Neural crest cell (in vitro differentiated cells): ENCODE data around the gene MICU1. TPM values are rescaled to one million over a fixed set of nuclear protein-coding genes. Genes with fewer than 3 reads are reported as not detected.

Experiments
- DNase-seq: peaks from one replicate; pipeline ENCODE4 v3.0.0; 2021; ENCODE audit warnings: low read depth, mixed read lengths, low spot score
- H3K27ac Mint-ChIP-seq: one replicate; pipeline ENCODE4 v1.8.0; 2021; ENCODE audit warnings: mild to moderate bottlenecking, mixed read lengths; ENCODE audit not compliant: unreplicated experiment
- H3K27me3 Mint-ChIP-seq: 2 replicates; pipeline ENCODE4 v1.8.0; 2021; ENCODE audit warnings: low read depth, mild to moderate bottlenecking, mixed read lengths
- H3K36me3 Mint-ChIP-seq: 2 replicates; pipeline ENCODE4 v1.8.0; 2021; ENCODE audit warnings: low read depth, mild to moderate bottlenecking, mixed read lengths
- H3K4me1 Mint-ChIP-seq: 2 replicates; pipeline ENCODE4 v1.8.0; 2021; ENCODE audit warnings: mixed read lengths
- H3K4me3 Mint-ChIP-seq: one replicate; pipeline ENCODE4 v1.8.0; 2021; ENCODE audit warnings: mild to moderate bottlenecking, mixed read lengths
- H3K9me3 Mint-ChIP-seq: 2 replicates; pipeline ENCODE4 v1.8.0; 2021; ENCODE audit warnings: mixed read lengths
- CTCF ChIP-seq: fragments of 200-600 bp; sonication (generic); conservative IDR thresholded peaks from 2 replicates; pipeline ENCODE4 v1.5.0; 2021; ENCODE audit warnings: antibody characterized with exemption, mild to moderate bottlenecking
- total RNA-seq: library from RNA; stranded (reverse); gene quantifications from 2 replicates; pipeline ENCODE4 v1.2.1, GENCODE V29; 2021

Gene MICU1
- total RNA-seq, 1 donor from 2014 or later: 34.1 TPM

- Mint-ChIP-seq H3K9me3 (no peaks in the 10 kb centered on the region), H3K4me1 (peaks cover 8% of the 10 kb centered on the region), H3K4me3 (no peak overlapping the region), H3K27me3 (no peaks in the 10 kb centered on the region), H3K36me3 (no peaks in the 10 kb centered on the region), H3K27ac (no peak overlapping the region)
- DNase-seq: no peak
- TF ChIP-seq CTCF: no peak
Measured at GRCh38 chr10:72490951-72491350, 134.9 kb downstream of the MICU1 start.

GRCh38 chr10:72487521-72487920 is 138.4 kb downstream of the MICU1 start:
- H3K36me3 Mint-ChIP-seq: no peaks in the 10 kb centered on the region
- DNase-seq: no peak
- no peak overlapping the region for H3K4me3 Mint-ChIP-seq
- H3K4me1 Mint-ChIP-seq: peaks cover 8% of the 10 kb centered on the region
- no peak for TF ChIP-seq CTCF
- no peaks in the 10 kb centered on the region for H3K27me3 Mint-ChIP-seq
- H3K9me3 Mint-ChIP-seq: no peaks in the 10 kb centered on the region
- no peak overlapping the region for H3K27ac Mint-ChIP-seq

- no peak for TF ChIP-seq CTCF
- Mint-ChIP-seq H3K36me3 (no peaks in the 10 kb centered on the region), H3K27me3 (no peaks in the 10 kb centered on the region), H3K9me3 (no peaks in the 10 kb centered on the region), H3K4me3 (no peak overlapping the region), H3K27ac (no peak overlapping the region), H3K4me1 (peaks cover 8% of the 10 kb centered on the region)
- DNase-seq: no peak
Measured at GRCh38 chr10:72487116-72487515, 138.8 kb downstream of the MICU1 start.

- DNase-seq: no peak
- no peak for TF ChIP-seq CTCF
- Mint-ChIP-seq H3K27me3 (no peaks in the 10 kb centered on the region), H3K36me3 (no peaks in the 10 kb centered on the region), H3K4me3 (no peak overlapping the region), H3K27ac (no peak overlapping the region), H3K4me1 (peaks cover 8% of the 10 kb centered on the region), H3K9me3 (no peaks in the 10 kb centered on the region)
Measured at GRCh38 chr10:72485701-72486100, 140.2 kb downstream of the MICU1 start.

- Mint-ChIP-seq H3K4me3 (no peak overlapping the region), H3K36me3 (no peaks in the 10 kb centered on the region), H3K4me1 (peaks cover 8% of the 10 kb centered on the region), H3K27me3 (no peaks in the 10 kb centered on the region), H3K9me3 (no peaks in the 10 kb centered on the region), H3K27ac (no peak overlapping the region)
- no peak for DNase-seq
- TF ChIP-seq CTCF: no peak
Measured at GRCh38 chr10:72484521-72484920, 141.4 kb downstream of the MICU1 start.

- H3K27me3 Mint-ChIP-seq: no peaks in the 10 kb centered on the region
Measured at GRCh38 chr10:72483471-72483870, 142.4 kb downstream of the MICU1 start.

More at GRCh38 chr10:72483471-72483870, 142.4 kb downstream of the MICU1 start:
- H3K36me3 Mint-ChIP-seq: no peaks in the 10 kb centered on the region
- no peak for TF ChIP-seq CTCF
- H3K4me3 Mint-ChIP-seq: no peak overlapping the region
- no peaks in the 10 kb centered on the region for H3K9me3 Mint-ChIP-seq
- H3K4me1 Mint-ChIP-seq: peaks cover 8% of the 10 kb centered on the region
- H3K27ac Mint-ChIP-seq: no peak overlapping the region
- DNase-seq: no peak
